WTC11 (cell line): ENCODE measurements around the gene WRAP73. TPM values are rescaled to one million over a fixed set of nuclear protein-coding genes. Genes with fewer than 3 reads are reported as not detected.

Experiments
- ATAC-seq: fragments of 200-7000 bp; cut with Tn5 transposase; 2 replicates; pipeline ENCODE4 v1.10.0; 2021; ENCODE audit warnings: mild to moderate bottlenecking, moderate library complexity
- CTCF ChIA-PET: fragments of 300-600 bp; sonication (Branson Sonifier 250); formaldehyde crosslinking; loops from one replicate; lab custom pipeline; 2021; ENCODE audit warnings: antibody characterized with exemption; lab: Charles Lee
- POLR2A ChIA-PET: fragments of 350-600 bp; sonication (Branson Sonifier 250); formaldehyde crosslinking; loops from one replicate; lab custom pipeline; 2021; ENCODE audit warnings: antibody characterized with exemption; lab: Charles Lee
- DNase-seq: peaks from one replicate; pipeline ENCODE4 v3.0.0; 2021; ENCODE audit warnings: low spot score
- H3K27ac Mint-ChIP-seq: 2 replicates; pipeline ENCODE4 v1.8.0; 2021; ENCODE audit warnings: mixed read lengths
- H3K27me3 Mint-ChIP-seq: 2 replicates; pipeline ENCODE4 v1.8.0; 2021; ENCODE audit warnings: low read depth, mild to moderate bottlenecking, moderate library complexity, mixed read lengths
- H3K36me3 Mint-ChIP-seq: 2 replicates; pipeline ENCODE4 v1.8.0; 2021; ENCODE audit warnings: mixed read lengths
- H3K4me1 Mint-ChIP-seq: 2 replicates; pipeline ENCODE4 v1.8.0; 2022; ENCODE audit warnings: mixed read lengths
- H3K4me3 Mint-ChIP-seq: 2 replicates; pipeline ENCODE4 v1.8.0; 2021; ENCODE audit warnings: mild to moderate bottlenecking, moderate library complexity, mixed read lengths
- H3K9me3 Mint-ChIP-seq: 2 replicates; pipeline ENCODE4 v1.8.0; 2021; ENCODE audit warnings: mixed read lengths
- ATF1 ChIP-seq: sonication (generic); formaldehyde crosslinking; IDR thresholded peaks from 2 replicates; pipeline ENCODE4 v1.8.1; 2023; ENCODE audit warnings: mild to moderate bottlenecking, moderate library complexity, missing genetic modification reagents
- CBFB ChIP-seq: sonication (generic); formaldehyde crosslinking; IDR thresholded peaks from 2 replicates; pipeline ENCODE4 v1.8.1; 2022; ENCODE audit warnings: mild to moderate bottlenecking, low read depth, missing genetic modification reagents
- CREM ChIP-seq: sonication (generic); formaldehyde crosslinking; IDR thresholded peaks from 2 replicates; pipeline ENCODE4 v1.8.1; 2022; ENCODE audit warnings: mild to moderate bottlenecking, missing genetic modification reagents, moderate library complexity
- E2F5 ChIP-seq: sonication (generic); formaldehyde crosslinking; IDR thresholded peaks from 2 replicates; pipeline ENCODE4 v1.8.1; 2022; ENCODE audit warnings: mild to moderate bottlenecking, moderate library complexity, missing genetic modification reagents
- ELF4 ChIP-seq: sonication (generic); formaldehyde crosslinking; IDR thresholded peaks from 2 replicates; pipeline ENCODE4 v1.8.1; 2022; ENCODE audit warnings: low read depth, mild to moderate bottlenecking, moderate library complexity, missing genetic modification reagents
- EMX1 ChIP-seq: fragments of 250-450 bp; sonication (Bioruptor Pico); IDR thresholded peaks from 2 replicates; pipeline ENCODE4 v1.8.0; 2021; ENCODE audit warnings: mild to moderate bottlenecking
- ETV6 ChIP-seq: sonication (generic); formaldehyde crosslinking; IDR thresholded peaks from 2 replicates; pipeline ENCODE4 v1.8.1; 2022; ENCODE audit warnings: mild to moderate bottlenecking, missing genetic modification reagents
- FOXK1 ChIP-seq: sonication (generic); formaldehyde crosslinking; IDR thresholded peaks from 2 replicates; pipeline ENCODE4 v1.8.0; 2022; ENCODE audit warnings: mild to moderate bottlenecking, moderate library complexity, missing genetic modification reagents
- KAT7 ChIP-seq: sonication (generic); formaldehyde crosslinking; IDR thresholded peaks from 2 replicates; pipeline ENCODE4 v1.8.1; 2023; ENCODE audit warnings: missing genetic modification reagents, mild to moderate bottlenecking, borderline replicate concordance
- NFATC4 ChIP-seq: fragments of 250-450 bp; sonication (Bioruptor Pico); IDR thresholded peaks from 2 replicates; pipeline ENCODE4 v1.9.0; 2021; ENCODE audit warnings: mild to moderate bottlenecking
- NFYB ChIP-seq: sonication (generic); formaldehyde crosslinking; conservative IDR thresholded peaks from 2 replicates; pipeline ENCODE4 v1.8.0; 2022; ENCODE audit warnings: low read depth, missing genetic modification reagents
- NR2C2 ChIP-seq: sonication (generic); formaldehyde crosslinking; IDR thresholded peaks from 2 replicates; pipeline ENCODE4 v1.8.0; 2022; ENCODE audit warnings: mild to moderate bottlenecking, missing genetic modification reagents
- OVOL2 ChIP-seq: fragments of 250-450 bp; sonication (Bioruptor Pico); IDR thresholded peaks from 2 replicates; pipeline ENCODE4 v1.9.0; 2021; ENCODE audit warnings: mild to moderate bottlenecking, borderline replicate concordance
- RELA ChIP-seq: sonication (generic); formaldehyde crosslinking; IDR thresholded peaks from 2 replicates; pipeline ENCODE4 v1.8.1; 2022; ENCODE audit warnings: missing genetic modification reagents, mild to moderate bottlenecking, borderline replicate concordance
- SP1 ChIP-seq: sonication (generic); formaldehyde crosslinking; conservative IDR thresholded peaks from 2 replicates; pipeline ENCODE4 v1.8.1; 2022; ENCODE audit warnings: missing genetic modification reagents
- TEAD4 ChIP-seq: sonication (generic); formaldehyde crosslinking; IDR thresholded peaks from 2 replicates; pipeline ENCODE4 v1.8.0; 2022; ENCODE audit warnings: mild to moderate bottlenecking, missing genetic modification reagents
- ZNF396 ChIP-seq: fragments of 250-450 bp; sonication (Bioruptor Pico); IDR thresholded peaks from 2 replicates; pipeline ENCODE4 v1.8.0; 2021; ENCODE audit warnings: mild to moderate bottlenecking, moderate library complexity, borderline replicate concordance
- ZNF423 ChIP-seq: fragments of 250-450 bp; sonication (Bioruptor Pico); IDR thresholded peaks from 2 replicates; pipeline ENCODE4 v2.1.2; 2022; ENCODE audit warnings: mild to moderate bottlenecking, moderate library complexity
- ZNF512 ChIP-seq: sonication (generic); formaldehyde crosslinking; IDR thresholded peaks from 2 replicates; pipeline ENCODE4 v1.8.1; 2022; ENCODE audit warnings: missing genetic modification reagents, borderline replicate concordance
- ZNF532 ChIP-seq: fragments of 250-450 bp; sonication (Bioruptor Pico); IDR thresholded peaks from 2 replicates; pipeline ENCODE4 v1.9.0; 2021; ENCODE audit warnings: mild to moderate bottlenecking, borderline replicate concordance
- total RNA-seq: library from RNA; stranded (reverse); gene quantifications from 3 replicates; pipeline ENCODE4 v1.2.3, GENCODE V29; 2021
- TF ChIP-seq, protein P1 (sequence below): sonication (generic); formaldehyde crosslinking; conservative IDR thresholded peaks from 2 replicates; pipeline ENCODE4 v1.8.1; 2023; ENCODE audit warnings: mild to moderate bottlenecking, low read depth, missing genetic modification reagents, moderate library complexity
- TF ChIP-seq, protein P2 (sequence below): fragments of 250-450 bp; sonication (Bioruptor Pico); IDR thresholded peaks from 2 replicates; pipeline ENCODE4 v1.9.0; 2021; ENCODE audit warnings: mild to moderate bottlenecking
- TF ChIP-seq, protein P3 (sequence below): sonication (generic); formaldehyde crosslinking; conservative IDR thresholded peaks from 2 replicates; pipeline ENCODE4 v1.8.1; 2022; ENCODE audit warnings: mild to moderate bottlenecking, missing genetic modification reagents

WRAP73 gene
- total RNA-seq, 1 experiment from 2014 or later: 39.2 TPM

DNA sequence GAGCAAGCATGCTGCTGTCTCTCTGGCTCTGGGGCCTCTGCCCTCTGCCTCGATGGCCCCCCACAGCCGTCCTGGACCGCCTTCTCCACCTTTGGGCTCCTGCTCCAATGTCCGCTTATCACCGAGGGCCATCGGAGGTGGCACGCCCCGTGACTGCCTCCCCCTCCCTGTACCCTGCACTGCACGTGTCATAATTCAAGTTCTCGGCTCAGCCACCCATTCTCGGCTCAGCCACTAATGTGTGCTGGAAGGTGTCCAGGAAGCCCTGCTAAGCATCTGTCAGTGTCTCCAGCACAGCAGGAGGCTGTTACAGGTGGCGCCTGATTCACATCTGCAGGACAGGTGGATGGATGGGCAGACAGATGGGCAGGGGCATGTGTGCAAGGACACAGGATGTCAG is 47.9 kb upstream of the WRAP73 start:
- Mint-ChIP-seq H3K4me1 (peaks cover 10% of the 10 kb centered on the region), H3K9me3 (no peaks in the 10 kb centered on the region), H3K4me3 (no peak overlapping the region), H3K27me3 (peaks cover 5% of the 10 kb centered on the region), H3K36me3 (no peaks in the 10 kb centered on the region), H3K27ac (no peak overlapping the region)
- TF ChIP-seq E2F5 (CRISPR knock-in tag) (no peak), ZNF532 (no peak), OVOL2 (CRISPR knock-in tag) (no peak), ZNF396 (CRISPR knock-in tag) (no peak), ETV6 (no peak), RELA (CRISPR knock-in tag) (no peak), NFYB (CRISPR knock-in tag) (no peak), KAT7 (CRISPR knock-in tag) (no peak), ZNF512 (no peak), EMX1 (CRISPR knock-in tag) (no peak), NFATC4 (CRISPR knock-in tag) (no peak), NR2C2 (CRISPR knock-in tag) (no peak), ZNF423 (no peak), ELF4 (CRISPR knock-in tag) (no peak)
- TF ChIP-seq, protein P1, sequence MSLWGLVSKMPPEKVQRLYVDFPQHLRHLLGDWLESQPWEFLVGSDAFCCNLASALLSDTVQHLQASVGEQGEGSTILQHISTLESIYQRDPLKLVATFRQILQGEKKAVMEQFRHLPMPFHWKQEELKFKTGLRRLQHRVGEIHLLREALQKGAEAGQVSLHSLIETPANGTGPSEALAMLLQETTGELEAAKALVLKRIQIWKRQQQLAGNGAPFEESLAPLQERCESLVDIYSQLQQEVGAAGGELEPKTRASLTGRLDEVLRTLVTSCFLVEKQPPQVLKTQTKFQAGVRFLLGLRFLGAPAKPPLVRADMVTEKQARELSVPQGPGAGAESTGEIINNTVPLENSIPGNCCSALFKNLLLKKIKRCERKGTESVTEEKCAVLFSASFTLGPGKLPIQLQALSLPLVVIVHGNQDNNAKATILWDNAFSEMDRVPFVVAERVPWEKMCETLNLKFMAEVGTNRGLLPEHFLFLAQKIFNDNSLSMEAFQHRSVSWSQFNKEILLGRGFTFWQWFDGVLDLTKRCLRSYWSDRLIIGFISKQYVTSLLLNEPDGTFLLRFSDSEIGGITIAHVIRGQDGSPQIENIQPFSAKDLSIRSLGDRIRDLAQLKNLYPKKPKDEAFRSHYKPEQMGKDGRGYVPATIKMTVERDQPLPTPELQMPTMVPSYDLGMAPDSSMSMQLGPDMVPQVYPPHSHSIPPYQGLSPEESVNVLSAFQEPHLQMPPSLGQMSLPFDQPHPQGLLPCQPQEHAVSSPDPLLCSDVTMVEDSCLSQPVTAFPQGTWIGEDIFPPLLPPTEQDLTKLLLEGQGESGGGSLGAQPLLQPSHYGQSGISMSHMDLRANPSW: no peak
- POLR2A ChIA-PET: no interaction called here
- no peak for ATAC-seq
- DNase-seq: no peak
- CTCF ChIA-PET: interaction anchor here (1.6 kb wide), 1 partner anchor 27 kb away, joined by 6 read pairs; no protein-coding TSS in a partner anchor

GRCh38 chr1:3697104-3697503 is 47.2 kb upstream of the WRAP73 start:
- Mint-ChIP-seq H3K27ac (no peak overlapping the region), H3K4me3 (no peak overlapping the region), H3K36me3 (no peaks in the 10 kb centered on the region), H3K27me3 (peaks cover 5% of the 10 kb centered on the region), H3K4me1 (peaks cover 10% of the 10 kb centered on the region)
- DNase-seq (no peak), ATAC-seq (no peak)
- ChIA-PET CTCF (interaction anchor here (1.6 kb wide), 1 partner anchor 27 kb away, joined by 6 read pairs; no protein-coding TSS in a partner anchor), POLR2A (no interaction called here)
- no peak for TF ChIP-seq NFATC4 (CRISPR knock-in tag)
- TF ChIP-seq CBFB (CRISPR knock-in tag): no peak
- TF ChIP-seq ATF1 (CRISPR knock-in tag): no peak
- no peak for TF ChIP-seq CREM (CRISPR knock-in tag)
- TF ChIP-seq SP1: no peak
- TF ChIP-seq, protein P2, sequence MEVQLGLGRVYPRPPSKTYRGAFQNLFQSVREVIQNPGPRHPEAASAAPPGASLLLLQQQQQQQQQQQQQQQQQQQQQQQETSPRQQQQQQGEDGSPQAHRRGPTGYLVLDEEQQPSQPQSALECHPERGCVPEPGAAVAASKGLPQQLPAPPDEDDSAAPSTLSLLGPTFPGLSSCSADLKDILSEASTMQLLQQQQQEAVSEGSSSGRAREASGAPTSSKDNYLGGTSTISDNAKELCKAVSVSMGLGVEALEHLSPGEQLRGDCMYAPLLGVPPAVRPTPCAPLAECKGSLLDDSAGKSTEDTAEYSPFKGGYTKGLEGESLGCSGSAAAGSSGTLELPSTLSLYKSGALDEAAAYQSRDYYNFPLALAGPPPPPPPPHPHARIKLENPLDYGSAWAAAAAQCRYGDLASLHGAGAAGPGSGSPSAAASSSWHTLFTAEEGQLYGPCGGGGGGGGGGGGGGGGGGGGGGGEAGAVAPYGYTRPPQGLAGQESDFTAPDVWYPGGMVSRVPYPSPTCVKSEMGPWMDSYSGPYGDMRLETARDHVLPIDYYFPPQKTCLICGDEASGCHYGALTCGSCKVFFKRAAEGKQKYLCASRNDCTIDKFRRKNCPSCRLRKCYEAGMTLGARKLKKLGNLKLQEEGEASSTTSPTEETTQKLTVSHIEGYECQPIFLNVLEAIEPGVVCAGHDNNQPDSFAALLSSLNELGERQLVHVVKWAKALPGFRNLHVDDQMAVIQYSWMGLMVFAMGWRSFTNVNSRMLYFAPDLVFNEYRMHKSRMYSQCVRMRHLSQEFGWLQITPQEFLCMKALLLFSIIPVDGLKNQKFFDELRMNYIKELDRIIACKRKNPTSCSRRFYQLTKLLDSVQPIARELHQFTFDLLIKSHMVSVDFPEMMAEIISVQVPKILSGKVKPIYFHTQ (CRISPR knock-in tag): no peak
- no peak for TF ChIP-seq FOXK1
- no peak for TF ChIP-seq TEAD4 (CRISPR knock-in tag)
- TF ChIP-seq, protein P3, sequence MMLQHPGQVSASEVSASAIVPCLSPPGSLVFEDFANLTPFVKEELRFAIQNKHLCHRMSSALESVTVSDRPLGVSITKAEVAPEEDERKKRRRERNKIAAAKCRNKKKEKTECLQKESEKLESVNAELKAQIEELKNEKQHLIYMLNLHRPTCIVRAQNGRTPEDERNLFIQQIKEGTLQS: no peak
- TF ChIP-seq, all 79 proteins: peak for 0
- no peaks in the 10 kb centered on the region for H3K9me3 Mint-ChIP-seq
